HL-60 (cell line): ENCODE results near the gene LAMC3.

Source experiments
- DNase-seq, 2 experiments: peaks; one replicate each; pipeline ENCODE4 v3.0.0-alpha.2; 2010 to 2020; ENCODE audit warnings: low read depth in 1 of 2, low spot score in 1 of 2
- H3K27ac ChIP-seq: fragments of 250-450 bp; sonication (Bioruptor Pico); replicated peaks from 2 replicates; pipeline ENCODE4 v1.5.1; 2020; ENCODE audit warnings: mild to moderate bottlenecking, moderate library complexity
- H3K27me3 ChIP-seq: fragments of 250-450 bp; sonication (Bioruptor Pico); 2 replicates; pipeline ENCODE4 v1.5.1; 2021; ENCODE audit warnings: mild to moderate bottlenecking, moderate library complexity; ENCODE audit not compliant: insufficient read depth, poor library complexity, severe bottlenecking
- H3K4me3 ChIP-seq: replicated peaks from 2 replicates; pipeline ENCODE4 v1.5.1; 2011; ENCODE audit warnings: mild to moderate bottlenecking, control low read depth, low read length; ENCODE audit not compliant: insufficient read depth
- CTCF ChIP-seq: IDR thresholded peaks from one replicate; pipeline ENCODE4 v1.5.1; 2011; ENCODE audit warnings: low read length, control low read depth, inconsistent platforms; ENCODE audit not compliant: insufficient read depth
- GABPA ChIP-seq: IDR thresholded peaks from 2 replicates; pipeline ENCODE4 v1.6.1; 2012; ENCODE audit warnings: low read depth
- POLR2AphosphoS5 ChIP-seq: IDR thresholded peaks from 2 replicates; pipeline ENCODE4 v1.6.1; 2012; ENCODE audit warnings: low read depth
- REST ChIP-seq: IDR thresholded peaks from 2 replicates; pipeline ENCODE4 v1.6.1; 2012; ENCODE audit warnings: low read depth; ENCODE audit not compliant: insufficient replicate concordance
- SPI1 ChIP-seq: IDR thresholded peaks from 2 replicates; pipeline ENCODE4 v1.6.1; 2012; ENCODE audit warnings: low read depth, mild to moderate bottlenecking, borderline replicate concordance

The LAMC3 gene

GRCh38 chr9:130989391-130989790 is 19.6 kb upstream of the LAMC3 start:
- Histone ChIP-seq H3K27ac (no peak overlapping the region), H3K4me3 (no peak overlapping the region), H3K27me3 (no peaks in the 10 kb centered on the region)
- DNase-seq = no peak
- no peak for TF ChIP-seq POLR2AphosphoS5
- no peak for TF ChIP-seq CTCF
- no peak for TF ChIP-seq GABPA
- TF ChIP-seq REST = no peak
- TF ChIP-seq SPI1 = no peak

- no peak for TF ChIP-seq POLR2AphosphoS5
- TF ChIP-seq REST = no peak
- no peak for TF ChIP-seq CTCF
- H3K27ac ChIP-seq = no peak overlapping the region
- no peak overlapping the region for H3K4me3 ChIP-seq
- DNase-seq = no peak
- no peaks in the 10 kb centered on the region for H3K27me3 ChIP-seq
Measured at GRCh38 chr9:130989891-130990290, 19.1 kb upstream of the LAMC3 start.

- Histone ChIP-seq H3K27ac (no peak overlapping the region), H3K4me3 (no peak overlapping the region), H3K27me3 (no peaks in the 10 kb centered on the region)
- no peak for DNase-seq
- no peak for TF ChIP-seq CTCF
Measured at GRCh38 chr9:130990306-130990977, 18.5 kb upstream of the LAMC3 start.
